NT2/D1 (cell line): ENCODE results near the gene ATM.

ENCODE experiments used
- DNase-seq: peaks from one replicate; pipeline ENCODE4 v3.0.0-alpha.2; 2011; ENCODE audit warnings: low read depth, low spot score
- H3K27me3 ChIP-seq: 2 replicates; pipeline ENCODE4 v1.6.0; 2011; ENCODE audit warnings: mild to moderate bottlenecking; ENCODE audit not compliant: insufficient read length, insufficient read depth
- H3K36me3 ChIP-seq: 2 replicates; pipeline ENCODE4 v1.6.1; 2011; ENCODE audit warnings: mild to moderate bottlenecking, low read length, mixed read lengths; ENCODE audit not compliant: insufficient read depth, insufficient read length
- H3K4me1 ChIP-seq: 2 replicates; pipeline ENCODE4 v1.5.1; 2011; ENCODE audit not compliant: insufficient read depth, insufficient read length
- H3K4me3 ChIP-seq: 2 replicates; pipeline ENCODE4 v1.5.1; 2011; ENCODE audit warnings: low read depth; ENCODE audit not compliant: insufficient read length
- H3K9ac ChIP-seq: 2 replicates; pipeline ENCODE4 v1.6.0; 2011; ENCODE audit warnings: low read depth; ENCODE audit not compliant: insufficient read length
- H3K9me3 ChIP-seq: 2 replicates; pipeline ENCODE4 v1.5.1; 2011; ENCODE audit warnings: mild to moderate bottlenecking, low read length; ENCODE audit not compliant: insufficient read depth
- SUZ12 ChIP-seq: IDR thresholded peaks from 2 replicates; pipeline ENCODE4 v1.6.1; 2011; ENCODE audit not compliant: insufficient read length, insufficient read depth; ENCODE audit errors: extremely low read depth
- YY1 ChIP-seq: IDR thresholded peaks from 2 replicates; pipeline ENCODE4 v1.6.1; 2011; ENCODE audit not compliant: insufficient read length, insufficient read depth
- ZNF274 ChIP-seq: IDR thresholded peaks from 2 replicates; pipeline ENCODE4 v1.6.1; 2011; ENCODE audit warnings: mild to moderate bottlenecking, low read depth, low read length

The ATM gene

DNA sequence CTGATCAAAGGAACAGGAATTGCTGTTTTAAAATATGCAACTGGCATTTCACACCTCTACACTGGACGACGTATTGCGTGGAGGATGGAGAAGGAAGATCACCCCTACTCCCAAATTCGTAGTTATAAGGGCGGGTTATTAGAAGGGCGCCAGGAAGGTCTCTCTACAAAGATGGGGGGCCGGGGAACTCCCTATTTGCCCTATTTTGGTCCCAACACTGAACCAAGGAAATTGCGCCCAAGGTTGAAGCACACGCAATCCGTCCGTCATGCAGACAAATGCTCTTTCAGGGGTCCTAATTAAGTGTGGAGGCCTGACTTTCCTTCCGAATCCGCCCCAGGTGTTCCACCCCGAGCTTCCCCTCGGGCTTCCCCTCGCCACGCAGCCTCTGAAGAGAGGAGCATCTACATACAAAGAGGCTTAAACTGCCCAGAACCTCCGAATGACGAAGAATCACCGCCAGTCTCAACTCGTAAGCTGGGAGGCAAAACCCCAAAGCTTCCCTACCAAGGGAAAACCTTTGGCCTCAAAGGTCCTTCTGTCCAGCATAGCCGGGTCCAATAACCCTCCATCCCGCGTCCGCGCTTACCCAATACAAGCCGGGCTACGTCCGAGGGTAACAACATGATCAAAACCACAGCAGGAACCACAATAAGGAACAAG lies 825 bp upstream of the ATM start:
- H3K4me3 ChIP-seq, result peak overlapping the region; percentile 93
- DNase-seq, result peak; percentile 11
- no peaks in the 10 kb centered on the region for H3K27me3 ChIP-seq
- H3K9me3 ChIP-seq, result no peaks in the 10 kb centered on the region
- TF ChIP-seq YY1, result no peak
- peaks cover 3% of the 10 kb centered on the region for H3K4me1 ChIP-seq
- peak overlapping the region; percentile 92 for H3K9ac ChIP-seq
- peaks cover 4% of the 10 kb centered on the region for H3K36me3 ChIP-seq

DNA sequence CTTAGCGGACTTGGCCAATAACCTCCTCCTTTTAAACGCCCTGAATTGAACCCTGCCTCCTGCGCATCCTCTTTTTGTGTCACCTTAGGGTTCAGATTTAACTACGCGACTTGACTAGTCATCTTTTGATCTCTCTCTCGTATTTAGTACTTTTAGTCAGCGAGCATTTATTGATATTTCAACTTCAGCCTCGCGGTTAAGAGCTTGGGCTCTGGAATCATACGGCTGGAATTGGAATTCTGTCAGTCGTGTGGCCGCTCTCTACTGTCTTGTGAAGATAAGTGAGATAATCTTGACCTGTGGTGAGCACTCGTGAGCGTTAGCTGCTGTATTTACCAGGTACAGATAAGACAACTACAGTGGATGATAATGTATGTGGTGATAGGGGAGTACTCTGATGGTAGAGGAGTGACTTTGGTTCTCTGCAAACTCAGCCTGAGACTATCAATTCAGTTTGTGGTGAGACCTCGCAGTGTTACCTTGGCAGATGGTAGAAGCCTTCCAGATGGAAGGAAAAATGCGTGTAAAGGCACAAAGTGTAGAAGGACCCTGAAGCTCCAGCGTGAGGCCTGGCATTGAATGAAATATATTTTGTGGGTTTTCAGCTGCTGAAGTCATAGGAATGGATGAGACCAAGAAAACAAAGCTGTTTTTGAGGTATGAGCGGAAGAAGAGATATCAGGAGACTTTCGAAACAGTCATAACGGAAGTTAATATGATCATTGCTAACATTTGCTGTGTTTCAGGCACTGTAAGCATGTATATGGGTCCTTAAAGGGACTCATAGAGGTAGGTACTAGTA lies 682 bp downstream of the ATM start:
- peak overlapping the region; percentile 97 for H3K9ac ChIP-seq
- peak overlapping the region; percentile 93 for H3K4me3 ChIP-seq
- TF ChIP-seq SUZ12, result no peak
- no peak for TF ChIP-seq ZNF274
- no peak for TF ChIP-seq YY1
- H3K4me1 ChIP-seq, result peaks cover 3% of the 10 kb centered on the region
- no peak for DNase-seq
- H3K9me3 ChIP-seq, result no peaks in the 10 kb centered on the region
- H3K36me3 ChIP-seq, result peaks cover 19% of the 10 kb centered on the region
- no peaks in the 10 kb centered on the region for H3K27me3 ChIP-seq

DNA sequence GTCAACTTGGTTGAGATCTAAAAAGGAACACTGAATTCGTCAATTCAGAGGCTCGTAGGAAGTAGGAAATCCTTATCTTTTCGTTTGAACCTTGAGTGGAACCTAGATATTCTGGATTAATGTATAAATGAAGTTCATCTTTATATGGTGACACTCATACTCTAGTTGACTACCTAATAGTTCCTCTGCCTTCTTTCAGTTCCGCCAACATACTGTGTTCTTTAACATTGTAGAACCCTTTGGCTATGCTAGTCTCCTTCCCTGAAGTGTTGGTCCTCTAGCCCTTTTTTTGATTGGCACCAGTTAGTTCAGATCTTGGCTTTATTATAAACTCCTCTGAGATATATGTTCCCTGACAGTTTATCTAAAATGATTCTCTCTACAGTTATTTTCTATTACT lies 1.5 kb downstream of the ATM start:
- TF ChIP-seq ZNF274, result no peak
- TF ChIP-seq YY1, result no peak
- DNase-seq, result no peak

DNA sequence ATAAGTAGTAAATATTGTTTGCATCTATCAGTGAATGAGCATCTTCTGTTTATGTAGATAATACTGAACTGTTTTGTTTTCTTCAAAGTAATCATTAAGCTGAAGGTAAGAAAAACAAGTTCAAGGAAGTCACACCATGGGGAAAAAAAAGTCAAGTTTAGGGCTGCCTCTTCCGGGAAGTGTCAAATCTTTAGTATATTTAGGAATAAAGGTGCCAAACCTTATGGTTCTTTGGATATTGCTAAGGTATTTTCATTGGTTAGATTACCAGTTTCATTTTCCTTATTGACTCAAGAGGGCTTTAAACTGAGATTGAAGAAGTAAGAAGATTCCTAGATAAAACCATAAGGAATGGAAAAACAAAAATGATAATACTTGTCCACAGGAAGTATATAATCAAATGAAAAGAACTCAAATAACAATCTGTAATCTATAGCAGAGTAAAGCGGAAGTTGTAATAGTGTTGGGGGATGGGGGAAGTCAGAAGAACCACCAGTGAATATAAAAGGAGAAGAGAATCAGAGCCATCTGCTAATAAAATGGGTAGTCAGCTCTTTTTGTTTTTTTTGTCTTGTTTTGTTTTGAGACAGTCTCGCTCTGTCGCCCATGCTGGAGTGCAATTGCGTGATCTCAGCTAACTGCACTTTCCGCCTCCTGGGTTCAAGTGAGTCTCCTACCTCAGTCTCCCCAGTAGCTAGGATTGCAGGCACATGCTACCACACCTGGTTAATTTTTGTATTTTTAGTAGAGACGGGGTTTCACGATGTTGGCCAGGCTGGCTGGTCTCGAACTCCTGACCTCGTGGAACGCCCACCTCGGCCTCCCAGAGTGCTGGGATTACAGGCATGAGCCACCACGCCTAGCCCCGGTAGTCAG lies 2.3 kb downstream of the ATM start:
- no peak overlapping the region for H3K9ac ChIP-seq
- DNase-seq, result no peak

More for the DNA sequence above, 1.5 kb downstream of the ATM start:
- Histone ChIP-seq H3K4me3 (peak overlapping the region; percentile 93), H3K4me1 (peaks cover 3% of the 10 kb centered on the region), H3K36me3 (peaks cover 22% of the 10 kb centered on the region), H3K9ac (peak overlapping the region; percentile 97), H3K9me3 (no peaks in the 10 kb centered on the region), H3K27me3 (no peaks in the 10 kb centered on the region)

DNA sequence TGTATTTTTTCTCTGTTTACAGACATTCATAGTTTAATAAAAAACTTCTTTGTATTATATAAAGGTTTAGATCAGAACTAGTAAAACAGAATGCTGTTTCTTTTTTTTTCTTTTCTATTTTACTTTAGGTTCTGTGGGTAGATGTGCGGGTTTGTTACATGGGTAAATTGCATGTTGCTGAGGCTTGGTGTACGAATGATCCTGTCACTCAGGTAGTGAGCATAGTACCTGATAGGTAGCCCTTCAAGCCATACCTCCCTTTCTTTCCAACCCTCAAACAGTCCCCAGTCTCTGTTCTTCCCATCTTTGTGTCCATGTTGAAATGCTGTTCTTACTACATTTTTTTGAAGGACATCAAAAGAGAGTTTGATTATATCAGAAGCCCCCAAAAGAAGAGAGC lies 3.2 kb downstream of the ATM start:
- Histone ChIP-seq H3K4me3 (no peak overlapping the region), H3K27me3 (no peaks in the 10 kb centered on the region), H3K9me3 (no peaks in the 10 kb centered on the region), H3K9ac (no peak overlapping the region), H3K36me3 (peaks cover 32% of the 10 kb centered on the region), H3K4me1 (peaks cover 3% of the 10 kb centered on the region)
- TF ChIP-seq SUZ12 (no peak), ZNF274 (no peak), YY1 (no peak)
- no peak for DNase-seq

More for the DNA sequence above, 2.3 kb downstream of the ATM start:
- Histone ChIP-seq H3K4me3 (peak overlapping the region; percentile 12), H3K36me3 (peaks cover 29% of the 10 kb centered on the region), H3K4me1 (peaks cover 3% of the 10 kb centered on the region), H3K27me3 (no peaks in the 10 kb centered on the region), H3K9me3 (no peaks in the 10 kb centered on the region)
- TF ChIP-seq ZNF274, result no peak
- TF ChIP-seq SUZ12, result no peak
- no peak for TF ChIP-seq YY1

DNA sequence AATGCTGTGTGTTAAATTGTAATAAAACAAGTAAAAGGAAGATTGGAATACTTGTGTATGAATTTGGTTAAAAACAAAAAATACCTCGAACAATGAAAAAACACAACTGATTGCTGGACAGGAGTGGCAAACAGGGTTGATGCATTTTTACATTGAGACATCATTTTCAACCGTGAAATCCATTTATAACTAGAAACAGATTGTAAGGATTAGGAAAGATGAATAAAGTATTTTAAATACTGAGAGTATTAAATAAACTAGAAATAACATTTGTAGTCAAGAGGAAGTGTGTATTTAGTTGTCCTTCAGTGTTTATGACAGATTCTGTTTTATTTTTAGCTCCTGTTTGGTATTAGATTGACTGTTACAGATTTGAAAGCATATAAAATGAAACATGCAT lies 5.4 kb downstream of the ATM start:
- H3K36me3 ChIP-seq, result peaks cover 45% of the 10 kb centered on the region
- no peak overlapping the region for H3K9ac ChIP-seq
- peaks cover 3% of the 10 kb centered on the region for H3K4me1 ChIP-seq
- no peaks in the 10 kb centered on the region for H3K27me3 ChIP-seq
- no peak for DNase-seq
- H3K4me3 ChIP-seq, result no peak overlapping the region
- no peaks in the 10 kb centered on the region for H3K9me3 ChIP-seq
- TF ChIP-seq YY1 (no peak), SUZ12 (no peak), ZNF274 (no peak)
